ENCODE data around the gene HDAC11. TPM values are rescaled to one million over a fixed set of nuclear protein-coding genes. Genes with fewer than 3 reads are reported as not detected.

HDAC11 gene
- total RNA-seq, 1 experiment from 2014 or later, result 12.0 TPM

- TF ChIP-seq, protein P1, sequence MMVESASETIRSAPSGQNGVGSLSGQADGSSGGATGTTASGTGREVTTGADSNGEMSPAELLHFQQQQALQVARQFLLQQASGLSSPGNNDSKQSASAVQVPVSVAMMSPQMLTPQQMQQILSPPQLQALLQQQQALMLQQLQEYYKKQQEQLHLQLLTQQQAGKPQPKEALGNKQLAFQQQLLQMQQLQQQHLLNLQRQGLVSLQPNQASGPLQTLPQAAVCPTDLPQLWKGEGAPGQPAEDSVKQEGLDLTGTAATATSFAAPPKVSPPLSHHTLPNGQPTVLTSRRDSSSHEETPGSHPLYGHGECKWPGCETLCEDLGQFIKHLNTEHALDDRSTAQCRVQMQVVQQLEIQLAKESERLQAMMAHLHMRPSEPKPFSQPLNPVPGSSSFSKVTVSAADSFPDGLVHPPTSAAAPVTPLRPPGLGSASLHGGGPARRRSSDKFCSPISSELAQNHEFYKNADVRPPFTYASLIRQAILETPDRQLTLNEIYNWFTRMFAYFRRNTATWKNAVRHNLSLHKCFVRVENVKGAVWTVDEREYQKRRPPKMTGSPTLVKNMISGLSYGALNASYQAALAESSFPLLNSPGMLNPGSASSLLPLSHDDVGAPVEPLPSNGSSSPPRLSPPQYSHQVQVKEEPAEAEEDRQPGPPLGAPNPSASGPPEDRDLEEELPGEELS (CRISPR knock-in tag; IDR thresholded peaks at IDR 0.05), result no peak
- TF ChIP-seq NR2C2 (CRISPR knock-in tag; IDR thresholded peaks at IDR 0.05), result no peak
- TF ChIP-seq, protein P2, sequence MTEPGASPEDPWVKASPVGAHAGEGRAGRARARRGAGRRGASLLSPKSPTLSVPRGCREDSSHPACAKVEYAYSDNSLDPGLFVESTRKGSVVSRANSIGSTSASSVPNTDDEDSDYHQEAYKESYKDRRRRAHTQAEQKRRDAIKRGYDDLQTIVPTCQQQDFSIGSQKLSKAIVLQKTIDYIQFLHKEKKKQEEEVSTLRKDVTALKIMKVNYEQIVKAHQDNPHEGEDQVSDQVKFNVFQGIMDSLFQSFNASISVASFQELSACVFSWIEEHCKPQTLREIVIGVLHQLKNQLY (CRISPR knock-in tag; IDR thresholded peaks at IDR 0.05), result no peak
These were observed 27.1 kb downstream of the HDAC11 start (continued) for GRCh38 chr3:13507247-13507569.

- peaks cover 9% of the 10 kb centered on the region for H3K4me1 Mint-ChIP-seq
- POLR2A ChIA-PET, result no interaction called here
- H3K27ac Mint-ChIP-seq, result peak overlapping the region; percentile 32; the same call in 1 of the 2 replicates
These were observed 27.6 kb downstream of the HDAC11 start for GRCh38 chr3:13507570-13508339.

GRCh38 chr3:13508496-13508895 is 28.4 kb downstream of the HDAC11 start:
- Mint-ChIP-seq H3K27me3 (ENCODE audit: low read depth) (no peaks in the 10 kb centered on the region; the same call in 1 of the 2 replicates), H3K4me3 (no peak overlapping the region), H3K27ac (no peak overlapping the region), H3K9me3 (no peaks in the 10 kb centered on the region), H3K4me1 (peaks cover 9% of the 10 kb centered on the region), H3K36me3 (no peaks in the 10 kb centered on the region)
- CTCF ChIA-PET, result interaction anchor here (1.8 to 4.0 kb wide), 3 partner anchors 12 to 149 kb away, joined by 4 to 24 read pairs (median 9); no protein-coding TSS in a partner anchor
- POLR2A ChIA-PET, result no interaction called here
- ATAC-seq (no peak), DNase-seq (ENCODE audit: low spot score) (no peak)
- no peak for TF ChIP-seq IRF2 (CRISPR knock-in tag; IDR thresholded peaks at IDR 0.05; ENCODE audit: borderline replicate concordance, low read depth)

More at GRCh38 chr3:13507570-13508339, 27.6 kb downstream of the HDAC11 start:
- Mint-ChIP-seq H3K36me3 (no peaks in the 10 kb centered on the region), H3K27me3 (ENCODE audit: low read depth) (no peaks in the 10 kb centered on the region), H3K9me3 (no peaks in the 10 kb centered on the region), H3K4me3 (no peak overlapping the region)
- TF ChIP-seq MYBL2 (CRISPR knock-in tag; IDR thresholded peaks at IDR 0.05) (no peak), USF2 (CRISPR knock-in tag; IDR thresholded peaks at IDR 0.05) (peak; percentile 53; the same call in 1 of the 2 replicates)
- CTCF ChIA-PET, result interaction anchor here (0.8 to 4.0 kb wide), 6 partner anchors 9 to 150 kb away, joined by 3 to 24 read pairs (median 5); no protein-coding TSS in a partner anchor
- ATAC-seq, result peak; percentile 65
- no peak for DNase-seq (ENCODE audit: low spot score)

- ChIA-PET CTCF (interaction anchor here (0.6 to 4.0 kb wide), 5 partner anchors 13 to 149 kb away, joined by 3 to 24 read pairs (median 3); no protein-coding TSS in a partner anchor), POLR2A (interaction anchor here (0.6 kb wide), 1 partner anchor 634 kb away, joined by 3 read pairs; no protein-coding TSS in a partner anchor)
- H3K4me1 Mint-ChIP-seq, result peaks cover 9% of the 10 kb centered on the region
- no peaks in the 10 kb centered on the region for H3K36me3 Mint-ChIP-seq
- no peak for DNase-seq (ENCODE audit: low spot score)
- TF ChIP-seq ZMAT4 (CRISPR knock-in tag; IDR thresholded peaks at IDR 0.05), result no peak
- no peak for TF ChIP-seq IRF1 (CRISPR knock-in tag; IDR thresholded peaks at IDR 0.05)
- TF ChIP-seq NFATC4 (CRISPR knock-in tag; IDR thresholded peaks at IDR 0.05), result no peak
- TF ChIP-seq NFYB (CRISPR knock-in tag; conservative IDR thresholded peaks at IDR 0.05; ENCODE audit: low read depth), result no peak
- no peak for TF ChIP-seq TEAD1 (CRISPR knock-in tag; IDR thresholded peaks at IDR 0.05)
- no peak for TF ChIP-seq GRHL2 (CRISPR knock-in tag; IDR thresholded peaks at IDR 0.05; ENCODE audit: insufficient replicate concordance, severe bottlenecking)
- TF ChIP-seq FOXJ3 (CRISPR knock-in tag; IDR thresholded peaks at IDR 0.05; ENCODE audit: borderline replicate concordance), result no peak
- no peaks in the 10 kb centered on the region; the same call in 1 of the 2 replicates for H3K27me3 Mint-ChIP-seq (ENCODE audit: low read depth)
- H3K4me3 Mint-ChIP-seq, result no peak overlapping the region
- no peak for ATAC-seq
- H3K9me3 Mint-ChIP-seq, result no peaks in the 10 kb centered on the region
- no peak overlapping the region for H3K27ac Mint-ChIP-seq
These were observed 29.1 kb downstream of the HDAC11 start for GRCh38 chr3:13509059-13509815.
